Stimulated activated CD8-positive, alpha-beta memory T cell treated with anti-CD3 and anti-CD28 coated beads, Interleukin-4, amount 100 ng/mL, for 1 hour (primary cell): Measurements from ENCODE around the gene MACF1.
"Not testable (repeated sequence)": the region's sequence is repeated elsewhere in the genome, so short reads cannot be mapped to it uniquely, and the experiment has no call there.

Source experiments
- DNase-seq, 2 donors: peaks; one replicate each; pipeline ENCODE4 v3.0.0-alpha.2; 2020; ENCODE audit warnings: low read depth in 2 of 2, low spot score in 1 of 2

MACF1 gene

GRCh38 chr1:39450041-39450440, 245.5 kb downstream of the MACF1 start:
- not testable (repeated sequence) for DNase-seq

GRCh38 chr1:39450956-39451606, 246.6 kb downstream of the MACF1 start:
- no peak for DNase-seq

- no peak for DNase-seq
These were observed 247.6 kb downstream of the MACF1 start for GRCh38 chr1:39452081-39452480.

GRCh38 chr1:39452540-39452939, 248.0 kb downstream of the MACF1 start:
- DNase-seq: no peak

- no peak for DNase-seq
These were observed 249.1 kb downstream of the MACF1 start for GRCh38 chr1:39453603-39454002.

- no peak for DNase-seq
These were observed 254.5 kb downstream of the MACF1 start for GRCh38 chr1:39458991-39459390.

- DNase-seq: no peak
These were observed 257.6 kb downstream of the MACF1 start for GRCh38 chr1:39462074-39462473.

GRCh38 chr1:39466413-39467107, 262.1 kb downstream of the MACF1 start:
- no peak for DNase-seq

- not testable (repeated sequence) for DNase-seq
These were observed 262.7 kb downstream of the MACF1 start for GRCh38 chr1:39467108-39467720.

GRCh38 chr1:39469150-39469549, 264.7 kb downstream of the MACF1 start:
- no peak for DNase-seq

- no peak for DNase-seq
These were observed 265.5 kb downstream of the MACF1 start for GRCh38 chr1:39470040-39470439.

GRCh38 chr1:39472826-39473225, 268.3 kb downstream of the MACF1 start:
- no peak for DNase-seq

- no peak for DNase-seq
These were observed 268.8 kb downstream of the MACF1 start for GRCh38 chr1:39473324-39473723.

- no peak for DNase-seq
These were observed 270.3 kb downstream of the MACF1 start for GRCh38 chr1:39474810-39475209.

GRCh38 chr1:39475551-39475950, 271.1 kb downstream of the MACF1 start:
- DNase-seq: not testable (repeated sequence)

- no peak for DNase-seq
These were observed 273.8 kb downstream of the MACF1 start for GRCh38 chr1:39478126-39478915.

- DNase-seq: no peak
These were observed 276.8 kb downstream of the MACF1 start for GRCh38 chr1:39481289-39481688.

- no peak for DNase-seq
These were observed 278.8 kb downstream of the MACF1 start for GRCh38 chr1:39483276-39483675.

GRCh38 chr1:39484564-39484963, 280.1 kb downstream of the MACF1 start:
- DNase-seq: no peak

GRCh38 chr1:39485046-39485803, 280.7 kb downstream of the MACF1 start:
- DNase-seq: no peak

- DNase-seq: no peak
These were observed 283.6 kb downstream of the MACF1 start for GRCh38 chr1:39488012-39488545.
